IMR-90 (cell line): Measurements from ENCODE around the gene EYS. TPM values are rescaled to one million over a fixed set of nuclear protein-coding genes. Genes with fewer than 3 reads are reported as not detected.

Experiments used
- ATAC-seq: fragments of 200-7000 bp; cut with Tn5 transposase; 2 replicates; pipeline ENCODE4 v1.9.1; 2020; ENCODE audit warnings: low read depth, mild to moderate bottlenecking, moderate library complexity
- BruUV-seq: library from RNA; stranded (reverse); fragments of 400-500 nt; replicated peaks from 2 replicates; lab custom pipeline; 2021; lab: Mats Ljungman, UMichigan
- CTCF ChIA-PET: fragments of 300-600 bp; formaldehyde crosslinking; extraction: SDS; loops from one replicate; lab custom pipeline; 2021; ENCODE audit warnings: antibody characterized with exemption; lab: Yijun Ruan, JAX
- POLR2A ChIA-PET: fragments of 300-600 bp; sonication (Branson Sonifier 250); formaldehyde crosslinking; loops from one replicate; lab custom pipeline; 2022; ENCODE audit warnings: antibody characterized with exemption; ENCODE audit not compliant: unreplicated experiment; lab: Charles Lee
- DNase-seq: peaks from one replicate; pipeline ENCODE4 v3.0.0; 2013
- H2AFZ ChIP-seq: replicated peaks from 2 replicates; pipeline ENCODE3; 2013; ENCODE audit warnings: low read length, mild to moderate bottlenecking; ENCODE audit not compliant: poor library complexity
- H2AK5ac ChIP-seq: 2 replicates; pipeline ENCODE4 v1.6.1; 2013; ENCODE audit warnings: low read depth, low read length, inconsistent platforms
- H2AK9ac ChIP-seq: replicated peaks from 2 replicates; pipeline ENCODE3; 2013; ENCODE audit warnings: mild to moderate bottlenecking, low read depth, low read length, moderate library complexity; ENCODE audit not compliant: poor library complexity
- H2BK120ac ChIP-seq: 2 replicates; pipeline ENCODE4 v1.6.1; 2013; ENCODE audit warnings: low read depth, low read length, inconsistent platforms
- H2BK15ac ChIP-seq: 3 replicates; pipeline ENCODE4 v1.6.1; 2013; ENCODE audit warnings: low read depth, low read length, inconsistent platforms
- H2BK20ac ChIP-seq: 2 replicates; pipeline ENCODE4 v1.6.1; 2013; ENCODE audit warnings: low read depth, mild to moderate bottlenecking, inconsistent platforms, low read length, moderate library complexity
- H2BK5ac ChIP-seq: 2 replicates; pipeline ENCODE4 v1.6.1; 2013; ENCODE audit warnings: mild to moderate bottlenecking, low read depth, low read length, inconsistent platforms; ENCODE audit not compliant: poor library complexity, severe bottlenecking
- H3K14ac ChIP-seq: replicated peaks from 2 replicates; pipeline ENCODE4 v1.6.1; 2013; ENCODE audit warnings: low read depth, low read length, inconsistent platforms
- H3K18ac ChIP-seq: 2 replicates; pipeline ENCODE4 v1.6.1; 2013; ENCODE audit warnings: low read depth, low read length, control low read depth
- H3K23ac ChIP-seq: 2 replicates; pipeline ENCODE4 v1.6.1; 2013; ENCODE audit warnings: low read depth, low read length, inconsistent platforms
- H3K27ac ChIP-seq: 2 replicates; pipeline ENCODE4 v1.5.1; 2013; ENCODE audit warnings: mild to moderate bottlenecking, control low read depth, low read length; ENCODE audit not compliant: insufficient read depth
- H3K27me3 ChIP-seq: 2 replicates; pipeline ENCODE4 v1.6.1; 2013; ENCODE audit warnings: low read length; ENCODE audit not compliant: control insufficient read depth, insufficient read depth
- H3K36me3 ChIP-seq: 2 replicates; pipeline ENCODE4 v1.6.1; 2013; ENCODE audit warnings: low read length, mixed read lengths; ENCODE audit not compliant: control insufficient read depth, insufficient read depth
- H3K4ac ChIP-seq: 2 replicates; pipeline ENCODE4 v1.6.1; 2013; ENCODE audit warnings: low read depth, low read length, inconsistent platforms
- H3K4me1 ChIP-seq: 2 replicates; pipeline ENCODE4 v1.6.1; 2013; ENCODE audit warnings: low read length, mixed read lengths; ENCODE audit not compliant: control insufficient read depth, insufficient read depth
- H3K4me2 ChIP-seq: 2 replicates; pipeline ENCODE4 v1.6.1; 2013; ENCODE audit warnings: low read depth, mild to moderate bottlenecking, control low read depth, low read length, moderate library complexity
- H3K4me3 ChIP-seq: 2 replicates; pipeline ENCODE4 v1.5.1; 2013; ENCODE audit warnings: low read depth, mild to moderate bottlenecking, control low read depth, low read length, moderate library complexity; ENCODE audit not compliant: insufficient read depth
- H3K56ac ChIP-seq: 2 replicates; pipeline ENCODE4 v1.6.1; 2013; ENCODE audit warnings: low read length, inconsistent platforms; ENCODE audit not compliant: insufficient read depth; ENCODE audit errors: extremely low read depth
- H3K79me1 ChIP-seq, 2 experiments: 2 replicates each; pipeline ENCODE4 v1.6.1; 2013; ENCODE audit warnings: low read length in 2 of 2, inconsistent platforms in 1 of 2, low read depth in 1 of 2
- H3K9ac ChIP-seq: 2 replicates; pipeline ENCODE4 v1.6.1; 2013; ENCODE audit warnings: low read depth, low read length, control low read depth
- H3K9me1 ChIP-seq: 2 replicates; pipeline ENCODE4 v1.6.1; 2013; ENCODE audit warnings: low read length, inconsistent platforms; ENCODE audit not compliant: insufficient read depth
- H3K9me3 ChIP-seq: 2 replicates; pipeline ENCODE4 v1.6.1; 2013; ENCODE audit warnings: low read length; ENCODE audit not compliant: control insufficient read depth, insufficient read depth
- H4K20me1 ChIP-seq: 2 replicates; pipeline ENCODE4 v1.6.1; 2013; ENCODE audit warnings: low read length, inconsistent platforms; ENCODE audit not compliant: insufficient read depth
- H4K5ac ChIP-seq: 2 replicates; pipeline ENCODE4 v1.6.1; 2013; ENCODE audit warnings: mild to moderate bottlenecking, low read depth, low read length, control low read depth
- H4K8ac ChIP-seq, 2 experiments: 2 replicates each; pipeline ENCODE4 v1.6.1; 2013; ENCODE audit warnings: low read depth in 2 of 2, low read length in 2 of 2, control low read depth in 1 of 2, inconsistent platforms in 1 of 2
- H4K91ac ChIP-seq: 2 replicates; pipeline ENCODE4 v1.6.1; 2013; ENCODE audit warnings: low read depth, low read length, inconsistent platforms; ENCODE audit not compliant: insufficient read depth
- BHLHE40 ChIP-seq: fragments of 150-350 bp; IDR thresholded peaks from 2 replicates; pipeline ENCODE4 v1.6.1; 2016; ENCODE audit warnings: mild to moderate bottlenecking, low read depth, low read length
- CEBPB ChIP-seq: IDR thresholded peaks from 2 replicates; pipeline ENCODE4 v1.6.1; 2012; ENCODE audit warnings: low read depth, low read length, improper control_type of control experiment
- CHD1 ChIP-seq: IDR thresholded peaks from 2 replicates; pipeline ENCODE4 v1.6.1; 2012; ENCODE audit warnings: low read depth, low read length, improper control_type of control experiment
- FOS ChIP-seq: fragments of 150-350 bp; IDR thresholded peaks from 2 replicates; pipeline ENCODE4 v1.6.1; 2016; ENCODE audit warnings: low read depth, low read length
- MAFK ChIP-seq: IDR thresholded peaks from 2 replicates; pipeline ENCODE4 v1.6.1; 2012; ENCODE audit warnings: low read depth, low read length, improper control_type of control experiment
- MAZ ChIP-seq: IDR thresholded peaks from 2 replicates; pipeline ENCODE4 v1.6.1; 2012; ENCODE audit warnings: low read depth, mild to moderate bottlenecking, low read length, improper control_type of control experiment, moderate library complexity, borderline replicate concordance
- MXI1 ChIP-seq: IDR thresholded peaks from 2 replicates; pipeline ENCODE4 v1.6.1; 2012; ENCODE audit warnings: low read depth, mild to moderate bottlenecking, low read length, moderate library complexity, borderline replicate concordance
- NFE2L2 ChIP-seq: fragments of 150-350 bp; IDR thresholded peaks from 2 replicates; pipeline ENCODE4 v1.6.1; 2016; ENCODE audit warnings: low read depth, mild to moderate bottlenecking, low read length
- POLR2A ChIP-seq: IDR thresholded peaks from 2 replicates; pipeline ENCODE4 v1.6.1; 2012; ENCODE audit warnings: mild to moderate bottlenecking, low read depth, low read length
- RAD21 ChIP-seq: IDR thresholded peaks from 2 replicates; pipeline ENCODE4 v1.6.1; 2012; ENCODE audit warnings: low read length, improper control_type of control experiment
- RCOR1 ChIP-seq: IDR thresholded peaks from 2 replicates; pipeline ENCODE4 v1.6.1; 2012; ENCODE audit warnings: mild to moderate bottlenecking, low read length, improper control_type of control experiment; ENCODE audit not compliant: insufficient replicate concordance
- SMC3 ChIP-seq: fragments of 150-350 bp; IDR thresholded peaks from 2 replicates; pipeline ENCODE4 v1.6.1; 2016; ENCODE audit warnings: low read depth, mild to moderate bottlenecking, antibody characterized with exemption, low read length, moderate library complexity
- USF2 ChIP-seq: fragments of 150-350 bp; IDR thresholded peaks from 2 replicates; pipeline ENCODE4 v1.6.1; 2017; ENCODE audit warnings: mild to moderate bottlenecking, antibody characterized with exemption, low read length, low read depth
- WGBS, 2 experiments: methylation state at CpG; one replicate each; pipeline versions ENCODE4 v1.1.5 to v1.1.7; 2013; ENCODE audit warnings: missing lambda C conversion rate in 2 of 2; ENCODE audit not compliant: insufficient read length in 1 of 2; ENCODE audit errors: extremely low coverage in 2 of 2; 5-methylcytosine and 5-hydroxymethylcytosine counted together
- dilution Hi-C: fragments of 300-500 bp; cut with HindIII; formaldehyde crosslinking; loops from one replicate; pipeline ENCODE4 v1.14.3; 2018; ENCODE audit warnings: low sequenced_read_pairs; ENCODE audit not compliant: unreplicated experiment
- in situ Hi-C: fragments of 300-500 bp; cut with MboI; formaldehyde crosslinking; loops from 3 replicates; pipeline ENCODE4 v1.14.3; 2019; ENCODE audit warnings: low sequenced_read_pairs, inconsistent platforms, mixed read lengths
- intact Hi-C: fragments of 100-400 bp; cut with micrococcal nuclease; formaldehyde crosslinking; loops from 2 replicates; pipeline ENCODE4 v1.10.0; 2022
- polyA plus RNA-seq, 3 experiments: library from polyadenylated mRNA; depleted of rRNA; stranded (reverse); fragments of >200 nt; gene quantifications; 2 replicates each; pipeline ENCODE4 v1.2.3, GENCODE V29; 2012; ENCODE audit warnings: low replicate concordance in 1 of 3
- total RNA-seq: library from RNA; depleted of rRNA; stranded (reverse); fragments of >200 nt; gene quantifications from 2 replicates; pipeline ENCODE4 v1.2.3, GENCODE V29; 2012
- TF ChIP-seq, protein P1 (sequence below): fragments of 150-350 bp; IDR thresholded peaks from 2 replicates; pipeline ENCODE4 v1.6.1; 2016; ENCODE audit warnings: low read depth, mild to moderate bottlenecking, low read length, moderate library complexity, borderline replicate concordance
- TF ChIP-seq, protein P2 (sequence below): conservative IDR thresholded peaks from 2 replicates; pipeline ENCODE4 v1.5.1; 2012; ENCODE audit warnings: mild to moderate bottlenecking, low read depth, low read length, improper control_type of control experiment

The EYS gene
- total and polyA plus RNA-seq, 2 of the 4 experiments (the other 2 are of a cell fraction) = under 0.01 TPM; not detected in 1

GRCh38 chr6:63923139-63923739 lies 1783.8 kb downstream of the EYS start:
- H2AK5ac ChIP-seq = peak overlapping the region; percentile 24; the same call in 1 of the 2 replicates
- no peak overlapping the region for H3K4me3 ChIP-seq
- peak overlapping the region; percentile 45; the same call in 1 of the 2 replicates for H2BK120ac ChIP-seq
- H3K79me1 ChIP-seq = no peaks in the 10 kb centered on the region
- no peak overlapping the region; the same call in 1 of the 2 replicates for H4K5ac ChIP-seq
- H2AFZ ChIP-seq = no peak overlapping the region
- peak overlapping the region; percentile 70; the same call in 1 of the 2 replicates for H2BK20ac ChIP-seq
- no peak overlapping the region for H2AK9ac ChIP-seq
- H3K27ac ChIP-seq = no peak overlapping the region
- in situ Hi-C loops (loop anchor here (10.0 kb wide), 1 partner anchor 412 kb away; no protein-coding TSS in a partner anchor), intact Hi-C loops (loop anchor here (1.0 to 5.0 kb wide), 4 partner anchors 74 to 408 kb away; no protein-coding TSS in a partner anchor), dilution Hi-C loops (no loop called here)
- BruUV-seq = no TSS peak
- WGBS, 2 experiments = no CpG with 5 or more reads among the region's 6 CpGs
- no peaks in the 10 kb centered on the region for H3K27me3 ChIP-seq
- no peaks in the 10 kb centered on the region for H3K4me1 ChIP-seq
- no peaks in the 10 kb centered on the region for H3K9me3 ChIP-seq
- no peak overlapping the region for H3K9ac ChIP-seq
- H3K4ac ChIP-seq = no peak overlapping the region
- CTCF ChIA-PET = interaction anchor here (0.7 kb wide), 1 partner anchor 89 kb away, joined by 3 read pairs; no protein-coding TSS in a partner anchor
- peak overlapping the region; percentile 39; the same call in 1 of the 3 replicates for H2BK15ac ChIP-seq
- DNase-seq = peak; percentile 51
- no peak overlapping the region; the same call in 1 of the 2 replicates for H3K56ac ChIP-seq
- H4K8ac ChIP-seq = no peak overlapping the region
- POLR2A ChIA-PET = no interaction called here
- H3K36me3 ChIP-seq = no peaks in the 10 kb centered on the region
- H2BK5ac ChIP-seq = no peak overlapping the region
- H4K20me1 ChIP-seq = no peaks in the 10 kb centered on the region
- no peak overlapping the region for H4K91ac ChIP-seq
- peak; percentile 92 for ATAC-seq
- no peak overlapping the region for H3K23ac ChIP-seq
- H3K9me1 ChIP-seq = no peaks in the 10 kb centered on the region
- H3K4me2 ChIP-seq = no peak overlapping the region
- H3K18ac ChIP-seq = peak overlapping the region; percentile 43; the same call in 1 of the 2 replicates
- H3K14ac ChIP-seq = no peak overlapping the region
- TF ChIP-seq MAZ (no peak), CHD1 (no peak), MAFK (no peak), NFE2L2 (no peak), MXI1 (no peak), BHLHE40 (no peak), CEBPB (no peak), SMC3 (peak; percentile 61), RCOR1 (no peak), USF2 (no peak), FOS (no peak), POLR2A (no peak), RAD21 (peak; percentile 70)
- TF ChIP-seq, protein P1, sequence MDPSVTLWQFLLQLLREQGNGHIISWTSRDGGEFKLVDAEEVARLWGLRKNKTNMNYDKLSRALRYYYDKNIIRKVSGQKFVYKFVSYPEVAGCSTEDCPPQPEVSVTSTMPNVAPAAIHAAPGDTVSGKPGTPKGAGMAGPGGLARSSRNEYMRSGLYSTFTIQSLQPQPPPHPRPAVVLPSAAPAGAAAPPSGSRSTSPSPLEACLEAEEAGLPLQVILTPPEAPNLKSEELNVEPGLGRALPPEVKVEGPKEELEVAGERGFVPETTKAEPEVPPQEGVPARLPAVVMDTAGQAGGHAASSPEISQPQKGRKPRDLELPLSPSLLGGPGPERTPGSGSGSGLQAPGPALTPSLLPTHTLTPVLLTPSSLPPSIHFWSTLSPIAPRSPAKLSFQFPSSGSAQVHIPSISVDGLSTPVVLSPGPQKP = no peak
- TF ChIP-seq, protein P2, sequence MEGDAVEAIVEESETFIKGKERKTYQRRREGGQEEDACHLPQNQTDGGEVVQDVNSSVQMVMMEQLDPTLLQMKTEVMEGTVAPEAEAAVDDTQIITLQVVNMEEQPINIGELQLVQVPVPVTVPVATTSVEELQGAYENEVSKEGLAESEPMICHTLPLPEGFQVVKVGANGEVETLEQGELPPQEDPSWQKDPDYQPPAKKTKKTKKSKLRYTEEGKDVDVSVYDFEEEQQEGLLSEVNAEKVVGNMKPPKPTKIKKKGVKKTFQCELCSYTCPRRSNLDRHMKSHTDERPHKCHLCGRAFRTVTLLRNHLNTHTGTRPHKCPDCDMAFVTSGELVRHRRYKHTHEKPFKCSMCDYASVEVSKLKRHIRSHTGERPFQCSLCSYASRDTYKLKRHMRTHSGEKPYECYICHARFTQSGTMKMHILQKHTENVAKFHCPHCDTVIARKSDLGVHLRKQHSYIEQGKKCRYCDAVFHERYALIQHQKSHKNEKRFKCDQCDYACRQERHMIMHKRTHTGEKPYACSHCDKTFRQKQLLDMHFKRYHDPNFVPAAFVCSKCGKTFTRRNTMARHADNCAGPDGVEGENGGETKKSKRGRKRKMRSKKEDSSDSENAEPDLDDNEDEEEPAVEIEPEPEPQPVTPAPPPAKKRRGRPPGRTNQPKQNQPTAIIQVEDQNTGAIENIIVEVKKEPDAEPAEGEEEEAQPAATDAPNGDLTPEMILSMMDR = peak; percentile 76
